ENCODE data around the gene TMOD3.

Gene TMOD3

GRCh38 chr15:51828621-51829375 lies 655 bp upstream of the TMOD3 start:
- no peak for DNase-seq

GRCh38 chr15:51830276-51830806 lies 888 bp downstream of the TMOD3 start:
- no peak for DNase-seq

- DNase-seq = no peak
Observed at GRCh38 chr15:51833772-51834171, 4.3 kb downstream of the TMOD3 start.

GRCh38 chr15:51837792-51838251 lies 8.4 kb downstream of the TMOD3 start:
- peak; percentile 7 for DNase-seq

GRCh38 chr15:51838270-51838669 lies 8.8 kb downstream of the TMOD3 start:
- DNase-seq = no peak

GRCh38 chr15:51840692-51841091 lies 11.2 kb downstream of the TMOD3 start:
- DNase-seq = no peak

- DNase-seq = no peak
Observed at GRCh38 chr15:51841406-51842040, 12.1 kb downstream of the TMOD3 start.

- DNase-seq = no peak
Observed at GRCh38 chr15:51842265-51842664, 12.8 kb downstream of the TMOD3 start.

- DNase-seq = no peak
Observed at GRCh38 chr15:51842852-51843737, 13.6 kb downstream of the TMOD3 start.

- DNase-seq = no peak
Observed at GRCh38 chr15:51844747-51845426, 15.4 kb downstream of the TMOD3 start.

GRCh38 chr15:51846066-51846462 lies 16.6 kb downstream of the TMOD3 start:
- DNase-seq = no peak

- peak; percentile 26 for DNase-seq
Observed at GRCh38 chr15:51846463-51847230, 17.2 kb downstream of the TMOD3 start.

- DNase-seq = no peak
Observed at GRCh38 chr15:51848811-51849210, 19.4 kb downstream of the TMOD3 start.

- DNase-seq = no peak
Observed at GRCh38 chr15:51849860-51850259, 20.4 kb downstream of the TMOD3 start.

- no peak for DNase-seq
Observed at GRCh38 chr15:51853998-51854397, 24.5 kb downstream of the TMOD3 start.

- no peak for DNase-seq
Observed at GRCh38 chr15:51855612-51856011, 26.2 kb downstream of the TMOD3 start.

- DNase-seq = no peak
Observed at GRCh38 chr15:51856714-51857380, 27.4 kb downstream of the TMOD3 start.

- no peak for DNase-seq
Observed at GRCh38 chr15:51861557-51862359, 32.3 kb downstream of the TMOD3 start.

- DNase-seq = no peak
Observed at GRCh38 chr15:51863131-51863530, 33.7 kb downstream of the TMOD3 start.

- DNase-seq = no peak
Observed at GRCh38 chr15:51864408-51865056, 35.1 kb downstream of the TMOD3 start.
